ENCODE measurements around the gene NEDD4L.

- TF ChIP-seq SUZ12 (IDR thresholded peaks at IDR 0.05; ENCODE audit: extremely low read depth, insufficient read depth, insufficient read length): no peak
- no peak for TF ChIP-seq YY1 (IDR thresholded peaks at IDR 0.05; ENCODE audit: insufficient read depth, insufficient read length)
- no peak for TF ChIP-seq ZNF274 (IDR thresholded peaks at IDR 0.05; ENCODE audit: low read depth, low read length)
These were observed 164.3 kb downstream of the NEDD4L start for GRCh38 chr18:58208207-58208932.

Measured in NT2/D1 (cell line).